Activated CD8-positive, alpha-beta memory T cell treated with anti-CD3 and anti-CD28 coated beads, Interleukin-2, amount 50 U/mL, for 48 hours (primary cell): ENCODE data around the gene KRT32.
A peak's percentile ranks its signal among the peaks of the same experiment; 100 is the strongest.

Experiments used
- DNase-seq: peaks from one replicate; pipeline ENCODE4 v3.0.0-alpha.2; 2020

Gene KRT32

GRCh38 chr17:41492351-41492750 lies 25.2 kb upstream of the KRT32 start:
- no peak for DNase-seq

GRCh38 chr17:41491476-41491875 lies 24.3 kb upstream of the KRT32 start:
- DNase-seq = no peak

DNA sequence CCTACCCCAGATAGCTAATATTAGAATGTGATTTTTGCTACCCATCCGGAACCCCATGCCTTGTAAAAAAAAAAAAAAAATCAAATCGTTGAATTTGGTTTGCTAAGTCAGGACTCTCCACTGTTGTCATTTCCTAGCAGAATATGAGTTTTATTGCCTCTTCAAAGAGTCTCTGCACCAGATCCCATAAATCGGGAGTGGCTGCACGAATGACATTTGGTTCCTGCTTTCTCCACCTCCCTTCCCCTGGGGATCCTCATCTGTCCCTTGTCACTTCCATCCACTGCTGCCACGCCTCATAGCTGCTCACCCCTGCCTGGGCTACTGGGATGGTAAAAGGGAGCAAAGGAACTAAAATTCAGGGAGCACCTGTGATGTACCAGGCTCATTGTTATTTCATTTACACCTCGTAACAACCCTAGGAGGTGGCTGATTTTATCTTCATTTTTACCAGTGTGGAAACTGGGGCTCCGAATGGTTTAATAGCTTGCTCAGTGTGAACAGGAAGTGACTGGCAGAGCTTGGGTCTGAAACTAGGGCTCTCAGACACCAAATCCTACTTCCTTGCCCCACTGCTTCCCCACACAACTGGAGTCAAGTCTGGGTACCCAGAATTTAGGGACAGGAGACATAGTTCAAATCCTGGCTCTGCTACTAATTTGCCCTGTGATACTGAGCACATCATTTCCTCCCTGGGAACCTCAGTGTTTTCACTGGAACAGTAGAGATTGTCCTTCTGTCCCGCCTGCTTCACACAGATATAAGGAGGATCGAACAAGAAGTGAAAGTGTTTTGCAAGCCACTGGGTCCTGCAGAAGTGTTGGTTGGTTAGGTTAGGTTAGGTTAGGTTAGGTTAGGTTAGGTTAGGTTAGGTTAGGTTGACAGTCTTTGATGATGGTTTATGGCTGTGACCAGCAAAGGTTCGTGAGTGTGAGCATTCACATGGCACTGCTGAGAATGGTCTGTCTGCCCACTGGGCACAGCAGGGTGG lies 23.1 kb upstream of the KRT32 start:
- DNase-seq = no peak

DNA sequence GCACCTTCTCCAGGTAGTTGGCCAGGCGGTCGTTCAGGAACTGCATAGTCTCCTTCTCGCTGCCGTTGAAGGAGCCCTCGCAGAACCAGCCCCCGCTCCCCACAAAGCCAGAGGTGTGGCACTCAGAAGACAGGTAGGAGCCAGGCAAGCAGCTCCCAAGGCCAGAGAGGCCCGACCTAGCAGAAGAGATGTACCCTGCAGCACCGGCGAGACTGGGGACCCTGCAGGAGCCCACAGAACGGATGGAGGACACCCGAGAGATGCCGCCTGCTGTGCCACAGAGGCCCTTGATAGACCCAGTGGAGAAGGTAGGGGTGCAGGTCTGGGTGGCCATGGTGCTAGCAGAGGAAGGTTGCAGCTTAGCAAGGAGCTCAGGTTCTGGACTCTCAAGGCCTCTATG lies 22.3 kb upstream of the KRT32 start, which contains the start of gene KRT36:
KRT36 (minus strand) TSS at position 380 of the 400 bp plus-strand sequence; CDS start at position 334, 46 bp downstream.
- no peak for DNase-seq

DNA sequence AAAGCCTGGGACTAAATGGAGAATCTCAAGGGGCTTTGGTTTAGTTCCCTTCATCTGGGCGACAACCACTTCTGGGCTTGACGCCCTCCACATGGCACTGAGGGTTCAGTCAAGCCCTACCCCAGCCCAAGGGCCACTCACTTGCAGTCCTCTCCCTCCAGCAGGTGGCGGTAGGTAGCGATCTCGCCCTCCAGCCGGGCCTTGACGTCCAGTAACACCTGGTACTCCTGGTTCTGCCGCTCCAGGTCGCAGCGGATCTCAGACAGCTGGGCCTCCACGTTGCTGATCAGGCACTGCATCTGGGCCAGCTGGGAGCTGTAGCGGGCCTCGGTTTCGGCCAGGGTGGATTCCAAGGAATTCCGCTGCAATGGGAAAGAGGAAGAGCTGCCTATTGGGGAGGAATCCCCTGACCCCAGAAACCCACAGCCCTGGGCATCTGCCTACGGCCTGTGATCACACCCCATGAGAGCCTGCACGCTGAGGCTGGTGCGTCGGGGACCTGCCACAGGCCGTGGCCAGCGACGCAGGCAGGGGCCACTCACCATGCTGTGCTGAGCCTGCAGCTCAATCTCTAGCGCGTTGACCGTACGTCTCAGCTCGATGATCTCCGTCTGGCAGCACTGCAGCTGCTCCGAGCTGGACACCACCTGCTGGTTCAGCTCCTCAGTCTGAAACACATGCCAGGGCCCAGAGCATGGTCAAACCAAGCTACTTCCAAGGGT lies 19.8 kb upstream of the KRT32 start:
- peak; percentile 84 for DNase-seq

- DNase-seq = no peak
These were observed 19.1 kb upstream of the KRT32 start for GRCh38 chr17:41486316-41486715.

- no peak for DNase-seq
These were observed 18.0 kb upstream of the KRT32 start for GRCh38 chr17:41484920-41485904.

DNA sequence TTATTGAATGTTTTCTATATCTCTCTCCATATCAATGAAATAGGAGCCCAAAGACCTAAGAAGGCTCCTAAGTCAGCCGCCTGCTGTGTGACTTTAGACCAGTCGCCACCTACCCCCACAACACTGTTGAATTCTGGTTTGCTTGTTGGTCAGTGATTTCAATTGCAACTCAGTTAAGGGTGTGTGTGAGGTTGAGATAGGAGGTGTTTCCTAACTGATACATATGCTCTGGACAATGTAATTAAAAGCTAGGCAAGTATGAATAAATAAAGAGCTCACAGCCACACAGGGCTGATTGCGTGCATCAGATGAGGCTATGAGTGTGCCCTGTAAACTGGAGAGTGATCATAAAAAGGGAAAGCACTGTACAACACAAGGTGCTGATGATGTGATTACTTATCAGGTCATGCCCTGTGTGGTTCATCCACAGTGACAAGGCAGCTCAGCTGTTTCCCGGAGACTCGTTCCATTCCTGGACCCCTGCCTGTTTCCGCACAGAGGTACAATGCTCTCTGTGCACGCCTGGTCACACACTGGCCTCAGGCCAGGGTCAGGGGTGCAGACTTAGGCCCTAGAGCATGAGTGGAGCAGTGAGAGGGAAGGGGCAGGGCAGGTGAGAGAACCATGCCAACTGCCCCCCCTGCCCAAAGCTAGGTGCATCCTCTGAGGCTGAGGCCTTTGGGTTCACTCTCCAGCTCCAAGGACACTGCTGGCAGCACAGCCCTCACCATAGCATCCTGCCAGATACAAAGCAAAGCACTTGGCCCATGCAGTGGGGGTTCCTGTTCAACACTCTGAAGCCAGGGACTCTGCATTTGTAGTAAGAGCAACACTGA lies 17.0 kb upstream of the KRT32 start:
- no peak for DNase-seq

GRCh38 chr17:41483531-41483930 lies 16.3 kb upstream of the KRT32 start:
- DNase-seq = no peak

DNA sequence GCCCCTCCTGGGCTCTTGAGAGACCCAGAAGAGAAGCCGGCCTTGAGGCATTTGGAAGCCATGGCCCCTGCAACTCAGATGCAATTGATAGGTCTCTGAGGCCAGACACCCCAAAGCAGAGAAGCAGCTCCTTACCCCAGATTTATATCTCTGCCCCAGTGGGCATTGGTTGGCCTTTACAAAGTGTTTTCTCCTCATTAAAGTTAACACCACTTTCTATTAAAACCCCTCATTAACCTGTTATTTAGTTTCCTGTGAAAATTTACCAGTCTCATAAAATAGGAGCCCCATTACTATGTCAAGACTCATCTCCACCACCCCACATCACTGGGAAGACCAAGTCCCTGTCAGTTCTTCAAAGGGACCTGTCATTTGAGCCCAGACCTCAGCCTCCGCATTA lies 13.8 kb upstream of the KRT32 start, which contains the start of gene KRT35:
KRT35 (minus strand) TSS at position 116 of the 400 bp plus-strand sequence; CDS start at position 62, 54 bp downstream.
- DNase-seq = no peak

- DNase-seq = no peak
These were observed 13.4 kb upstream of the KRT32 start for GRCh38 chr17:41480581-41480980.

GRCh38 chr17:41480136-41480535 lies 12.9 kb upstream of the KRT32 start:
- no peak for DNase-seq

GRCh38 chr17:41478237-41478636 lies 11.1 kb upstream of the KRT32 start:
- no peak for DNase-seq

DNA sequence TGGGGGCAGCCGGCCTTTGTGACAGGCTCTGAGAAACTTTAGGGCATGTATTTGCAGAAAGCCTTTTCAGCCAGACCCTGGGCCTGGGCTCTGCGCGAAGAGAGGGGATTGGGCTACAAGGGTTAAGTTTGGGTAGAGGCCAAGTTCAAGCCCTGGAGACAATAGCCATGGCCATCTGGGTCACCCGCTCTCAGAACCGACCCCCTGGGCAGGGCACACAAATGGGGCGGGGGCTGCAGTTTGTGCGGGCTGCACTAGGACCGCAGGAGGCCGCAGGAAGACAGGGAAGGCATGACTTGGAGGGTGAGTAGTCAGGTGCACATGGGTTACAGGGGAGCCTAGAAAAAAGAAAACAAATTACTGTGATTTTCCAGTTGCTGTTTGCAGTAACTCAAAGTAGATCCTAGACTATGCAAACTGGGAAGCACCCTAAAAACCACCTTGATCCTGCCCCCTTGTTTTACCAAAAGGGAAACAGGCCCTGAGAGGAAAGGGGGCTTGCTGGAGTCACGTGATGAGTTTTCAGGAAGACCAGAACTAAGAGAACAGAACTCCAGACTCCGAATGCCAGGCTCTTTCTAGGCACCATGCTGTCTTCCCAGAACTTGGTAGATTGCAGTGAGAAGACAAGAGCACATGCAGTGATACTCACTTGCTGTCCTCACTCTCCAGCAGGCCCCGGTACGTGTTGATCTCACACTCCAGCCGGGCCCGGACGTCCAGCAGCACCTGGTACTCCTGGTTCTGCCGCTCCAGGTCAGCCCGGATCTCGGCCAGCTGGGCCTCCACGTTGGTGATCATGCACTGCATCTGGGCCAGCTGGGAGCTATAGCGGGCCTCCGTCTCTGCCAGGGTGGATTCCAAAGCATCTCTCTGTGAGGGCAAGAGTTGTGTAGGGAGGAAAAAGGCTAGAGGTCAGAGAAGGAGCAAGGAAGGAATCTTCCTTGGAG lies 10.0 kb upstream of the KRT32 start:
- no peak for DNase-seq

DNA sequence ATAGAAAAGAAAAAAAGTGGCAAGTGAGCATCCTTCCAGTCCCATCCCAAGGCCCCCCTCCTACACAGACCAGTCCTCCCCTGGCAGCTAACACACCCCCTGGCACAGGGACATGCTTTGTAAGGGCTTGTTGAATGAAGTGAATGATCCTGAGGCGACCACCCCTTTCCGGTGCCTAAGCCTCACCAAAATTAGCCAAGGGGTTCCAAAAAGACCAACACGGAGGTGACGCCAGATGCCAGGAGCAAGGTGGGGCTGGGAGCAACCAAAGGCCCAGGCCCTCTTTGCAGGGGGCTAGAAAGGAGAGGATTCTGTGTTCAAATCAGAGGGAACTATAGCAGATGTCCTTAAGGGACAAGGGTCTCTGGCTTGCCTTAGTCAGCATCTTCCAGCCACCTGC lies 8.2 kb upstream of the KRT32 start:
- DNase-seq = no peak

DNA sequence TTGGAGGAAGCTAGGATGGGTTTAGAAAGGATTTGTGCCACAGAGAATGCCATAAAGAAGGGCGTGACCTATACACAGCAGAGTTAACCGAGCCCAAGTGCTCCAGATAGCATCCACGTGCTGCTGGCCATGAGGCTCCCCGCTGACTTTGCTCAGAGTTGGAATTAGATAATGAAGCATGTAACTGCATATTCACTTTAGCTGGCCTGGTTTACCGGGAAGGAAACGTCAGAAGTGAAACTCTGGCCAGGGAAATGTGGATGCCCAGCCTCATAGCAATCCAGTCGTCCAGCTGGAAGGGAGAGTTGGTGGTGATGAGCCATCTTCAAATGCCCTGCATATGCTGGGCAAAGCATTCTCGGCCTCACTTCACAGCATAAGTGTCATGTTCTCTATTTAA lies 7.7 kb upstream of the KRT32 start:
- DNase-seq = no peak

GRCh38 chr17:41468346-41468745 lies 1.2 kb upstream of the KRT32 start:
- DNase-seq = no peak

DNA sequence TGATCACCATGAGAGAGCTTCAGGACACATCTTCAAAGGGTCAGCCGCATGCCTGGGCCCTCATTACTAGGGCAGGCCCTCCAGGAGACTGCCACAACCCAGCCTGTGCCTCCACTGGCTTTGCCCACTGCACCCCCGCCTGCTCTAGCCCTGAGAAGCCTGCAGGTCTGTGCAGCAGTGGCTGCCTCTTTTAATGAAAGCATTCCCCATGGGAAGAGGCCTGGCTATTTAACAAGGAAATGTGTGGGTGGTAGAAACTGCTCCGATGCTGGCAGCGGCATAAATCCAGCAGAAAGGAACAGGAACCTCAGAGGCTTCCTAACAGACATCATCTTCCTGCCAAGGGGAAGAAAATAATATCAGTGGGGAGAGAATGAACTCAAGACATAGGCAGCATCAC lies 375 bp upstream of the KRT32 start:
- DNase-seq = no peak

DNA sequence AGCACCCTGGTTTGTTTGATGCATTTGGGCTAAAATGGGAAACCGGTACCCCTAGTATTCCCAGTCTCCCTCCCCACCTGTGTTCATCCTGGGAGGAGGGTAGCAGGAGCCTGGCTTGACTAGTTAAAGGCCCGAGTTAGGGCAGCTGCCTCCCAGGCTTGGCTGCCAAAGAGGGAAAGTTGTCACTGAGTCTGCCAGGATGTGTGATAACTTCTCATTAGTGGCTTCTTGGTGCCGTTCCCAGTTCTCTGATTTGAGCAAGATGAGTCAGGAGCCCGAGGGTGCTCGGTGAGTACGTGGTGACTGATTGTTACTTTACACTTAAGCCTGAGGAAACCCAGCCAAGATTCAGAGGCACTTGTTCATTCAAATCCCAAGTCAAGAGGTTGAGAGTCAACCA lies 2.5 kb downstream of the KRT32 start:
- DNase-seq = no peak

DNA sequence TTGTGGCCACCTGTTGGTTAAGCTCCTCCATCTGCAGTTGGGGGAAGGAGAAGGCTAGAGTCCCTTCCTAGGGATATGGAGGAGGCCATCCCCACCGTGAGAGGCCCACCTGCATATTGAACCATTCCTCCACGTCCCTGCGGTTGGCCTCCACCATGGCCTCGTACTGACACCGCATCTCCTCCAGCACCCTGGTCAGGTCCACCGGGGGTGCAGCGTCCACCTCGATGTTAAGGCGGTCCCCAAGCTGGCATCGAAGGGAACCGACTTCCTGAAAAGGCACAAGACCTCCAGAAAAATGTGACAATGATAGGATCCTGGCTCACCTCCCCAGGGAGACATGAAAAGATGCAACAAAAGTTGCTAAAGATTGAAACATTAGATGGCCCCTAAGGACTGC lies 3.0 kb downstream of the KRT32 start:
- DNase-seq = no peak
